OCI-M1 (cell line): ENCODE measurements around the gene B3GNT7.
"Not testable (repeated sequence)": the region's sequence is repeated elsewhere in the genome, so short reads cannot be mapped to it uniquely, and the experiment has no call there.

ENCODE experiments used
- DNase-seq: peaks from one replicate; lab custom pipeline; 2025; lab: John Stamatoyannopoulos, UW

B3GNT7 gene

GRCh38 chr2:231385429-231385828, 10.1 kb upstream of the B3GNT7 start:
- DNase-seq: no peak

GRCh38 chr2:231386446-231386845, 9.1 kb upstream of the B3GNT7 start:
- no peak for DNase-seq

GRCh38 chr2:231387904-231388724, 7.4 kb upstream of the B3GNT7 start:
- DNase-seq: no peak

- DNase-seq: no peak
Measured at GRCh38 chr2:231388725-231389346, 6.7 kb upstream of the B3GNT7 start.

GRCh38 chr2:231390667-231391066, 4.8 kb upstream of the B3GNT7 start:
- no peak for DNase-seq

- DNase-seq: no peak
Measured at GRCh38 chr2:231391981-231392380, 3.5 kb upstream of the B3GNT7 start.

- no peak for DNase-seq
Measured at GRCh38 chr2:231392431-231393148, 2.9 kb upstream of the B3GNT7 start.

- DNase-seq: no peak
Measured at GRCh38 chr2:231393149-231394131, 2.1 kb upstream of the B3GNT7 start.

GRCh38 chr2:231394211-231395141, 1.0 kb upstream of the B3GNT7 start:
- DNase-seq: no peak

GRCh38 chr2:231396058-231396821, 730 bp downstream of the B3GNT7 start:
- DNase-seq: no peak

GRCh38 chr2:231397011-231397927, 1.8 kb downstream of the B3GNT7 start:
- no peak for DNase-seq

GRCh38 chr2:231397928-231398294, 2.4 kb downstream of the B3GNT7 start:
- DNase-seq: no peak

GRCh38 chr2:231398585-231398984, 3.1 kb downstream of the B3GNT7 start:
- no peak for DNase-seq

- no peak for DNase-seq
Measured at GRCh38 chr2:231399046-231399852, 3.7 kb downstream of the B3GNT7 start.

- peak; percentile 27 for DNase-seq
Measured at GRCh38 chr2:231399853-231400680, 4.6 kb downstream of the B3GNT7 start.

GRCh38 chr2:231400681-231401080, 5.2 kb downstream of the B3GNT7 start:
- DNase-seq: peak; percentile 32

GRCh38 chr2:231401101-231401500, 5.6 kb downstream of the B3GNT7 start:
- DNase-seq: not testable (repeated sequence)
